NCI-H510A treated with DMSO at 0.1 percent for 48 hours (cell line): Measurements from ENCODE around the gene PLEKHG4B.

Experiments
- DNase-seq: peaks from one replicate; lab custom pipeline; 2025; lab: John Stamatoyannopoulos, UW

PLEKHG4B gene

GRCh38 chr5:188488-189481 lies 96.8 kb downstream of the PLEKHG4B start:
- peak; percentile 99 for DNase-seq

DNA sequence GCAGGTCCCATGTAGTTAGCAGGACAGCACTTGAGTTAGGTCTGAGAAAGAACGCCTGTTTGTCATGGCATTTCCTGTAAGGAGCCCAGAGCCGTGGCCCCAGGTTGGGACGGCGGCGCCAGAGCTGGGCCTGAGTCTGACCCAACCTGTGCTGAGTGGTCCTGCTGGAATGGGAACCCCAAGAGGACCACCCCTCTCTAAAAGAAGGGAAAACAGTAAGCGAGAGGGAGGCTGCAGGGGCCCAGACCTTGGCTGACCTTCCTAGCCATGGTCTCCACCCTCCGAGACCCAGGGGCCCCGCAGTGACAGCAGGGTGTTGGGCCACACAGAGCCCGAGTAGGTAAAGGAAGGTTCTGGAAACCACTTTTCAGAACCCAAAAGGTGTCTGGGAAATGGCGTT lies 97.5 kb downstream of the PLEKHG4B start:
- DNase-seq, result no peak

GRCh38 chr5:189976-190365 lies 98.0 kb downstream of the PLEKHG4B start:
- DNase-seq, result no peak

- no peak for DNase-seq
These were observed 98.5 kb downstream of the PLEKHG4B start for GRCh38 chr5:190366-191035.

DNA sequence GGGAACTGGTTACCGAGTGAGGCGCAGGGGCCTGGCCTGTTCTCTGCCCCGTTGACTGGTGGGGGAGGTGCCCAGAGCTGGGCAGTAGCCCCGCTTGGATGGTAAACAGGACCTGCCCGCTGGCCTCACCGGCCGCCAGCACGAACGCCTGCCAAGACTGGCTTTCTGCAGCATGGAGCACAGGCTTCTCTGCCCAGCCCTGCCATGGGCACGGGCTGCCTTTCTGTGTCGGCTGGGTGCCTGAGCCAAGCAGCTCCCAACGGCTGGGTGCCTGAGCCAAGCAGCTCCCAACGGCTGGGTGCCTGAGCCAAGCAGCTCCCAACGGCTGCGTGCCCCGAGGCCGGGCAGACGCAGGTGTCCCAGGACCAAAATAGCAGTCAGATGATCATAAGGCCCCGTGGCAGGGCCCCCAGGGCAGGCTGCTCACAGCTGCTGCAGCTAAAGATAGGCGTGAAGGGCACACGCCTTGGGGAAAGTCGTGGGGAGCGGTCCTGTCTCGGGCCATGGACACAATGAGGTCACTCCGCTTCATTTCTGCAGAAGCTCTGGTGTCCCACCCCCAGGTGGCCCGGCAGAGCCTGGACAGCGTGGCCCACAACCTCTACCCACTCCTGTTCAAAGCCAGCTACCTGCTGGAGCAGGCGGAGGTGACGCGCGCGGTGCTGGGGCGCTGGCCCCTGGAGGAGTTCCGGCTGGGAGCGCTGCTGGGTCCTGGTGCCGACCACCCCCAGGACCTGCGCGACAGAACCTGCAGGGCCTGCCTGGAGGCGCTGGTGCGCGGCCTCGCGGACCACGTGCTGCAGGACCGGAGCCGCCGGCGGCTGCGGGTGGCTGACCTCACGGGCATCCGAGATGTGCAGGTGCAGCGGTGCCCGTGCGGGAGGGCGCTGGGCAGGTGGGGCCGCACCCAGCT lies 99.3 kb downstream of the PLEKHG4B start, which contains the start of gene LRRC14B:
Gene LRRC14B (plus strand): TSS at position 460 of the 913 bp plus-strand sequence. CDS start 44 bp downstream, at position 504.
- no peak for DNase-seq

DNA sequence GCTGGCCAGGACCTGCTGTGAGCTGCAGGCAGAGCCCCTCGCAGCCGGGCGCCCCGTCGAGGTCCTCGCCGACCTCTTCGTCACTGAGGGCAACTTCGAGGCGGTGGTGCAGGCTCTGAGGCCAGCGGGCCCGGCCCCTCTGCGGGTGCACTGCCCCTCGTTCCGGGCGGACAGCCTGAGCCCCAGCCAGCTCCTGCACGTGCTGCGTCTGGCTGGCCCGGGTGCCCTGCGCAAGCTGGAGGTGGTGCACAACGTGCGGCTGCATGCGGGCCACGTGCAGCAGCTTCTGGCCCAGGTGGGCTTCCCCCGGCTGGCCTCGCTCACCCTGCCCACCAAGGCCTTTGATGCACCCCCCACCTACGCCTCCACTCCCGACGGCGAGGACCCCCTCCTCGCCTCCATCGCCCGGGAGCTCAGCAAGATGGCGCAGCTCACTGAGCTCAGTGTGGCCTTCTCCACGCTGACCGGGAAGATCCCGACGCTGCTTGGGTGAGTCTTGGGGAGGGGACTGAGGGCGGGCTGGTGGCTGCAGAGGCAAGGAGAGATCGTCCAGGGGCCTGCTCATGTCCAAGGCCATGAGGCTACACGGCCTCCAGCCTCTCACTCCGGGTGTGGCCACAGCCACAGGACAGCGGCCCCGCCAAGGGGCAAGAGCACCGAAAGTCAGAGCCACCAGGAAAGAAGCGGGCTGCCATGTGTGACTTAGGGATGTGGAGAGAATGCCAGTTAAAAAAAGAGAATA lies 100.2 kb downstream of the PLEKHG4B start:
- no peak for DNase-seq

GRCh38 chr5:192691-192969 lies 100.7 kb downstream of the PLEKHG4B start:
- no peak for DNase-seq

- DNase-seq, result no peak
These were observed 101.2 kb downstream of the PLEKHG4B start for GRCh38 chr5:192970-193831.

- DNase-seq, result no peak
These were observed 102.1 kb downstream of the PLEKHG4B start for GRCh38 chr5:194102-194501.

- DNase-seq, result no peak
These were observed 102.7 kb downstream of the PLEKHG4B start for GRCh38 chr5:194603-195209.

GRCh38 chr5:195401-196160 lies 103.6 kb downstream of the PLEKHG4B start:
- DNase-seq, result no peak

DNA sequence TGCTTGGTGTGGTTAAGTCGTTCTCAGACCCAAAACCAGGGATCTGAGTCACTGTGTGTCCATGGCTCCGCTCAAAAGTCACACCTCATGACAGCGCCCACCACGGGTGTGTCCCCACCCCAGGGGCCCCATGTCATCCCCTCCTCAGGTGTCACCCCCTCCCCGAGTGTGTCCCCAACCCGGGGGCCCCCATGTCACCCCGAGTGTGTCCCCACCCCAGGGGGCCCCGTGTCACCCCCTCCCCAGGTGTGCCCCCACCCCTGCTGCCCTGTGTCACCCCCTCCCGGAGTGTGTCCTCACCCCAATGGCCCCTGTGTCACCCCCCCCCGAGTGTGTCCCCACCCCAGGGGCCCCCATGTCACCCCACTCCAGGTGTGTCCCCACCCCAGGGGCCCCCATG lies 104.4 kb downstream of the PLEKHG4B start:
- no peak for DNase-seq

DNA sequence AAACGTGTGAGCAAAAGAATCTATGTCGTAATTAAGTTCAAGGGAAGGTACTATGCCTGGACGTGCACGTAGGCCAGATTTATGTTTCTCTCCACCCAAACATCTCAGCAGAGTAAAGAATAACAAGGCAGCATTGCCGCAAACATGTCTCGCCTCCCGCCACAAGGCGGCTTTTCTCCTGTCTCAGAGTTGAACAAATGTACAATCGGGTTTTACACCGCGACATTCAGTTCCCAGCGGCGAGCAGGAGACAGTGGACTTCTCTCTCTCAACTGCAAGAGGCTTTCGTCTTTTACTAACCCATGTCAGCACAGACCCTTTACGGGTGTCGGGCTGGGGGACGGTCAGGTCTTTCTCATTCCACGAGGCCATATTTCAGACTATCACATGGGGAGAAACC lies 105.1 kb downstream of the PLEKHG4B start:
- DNase-seq, result peak; percentile 91

DNA sequence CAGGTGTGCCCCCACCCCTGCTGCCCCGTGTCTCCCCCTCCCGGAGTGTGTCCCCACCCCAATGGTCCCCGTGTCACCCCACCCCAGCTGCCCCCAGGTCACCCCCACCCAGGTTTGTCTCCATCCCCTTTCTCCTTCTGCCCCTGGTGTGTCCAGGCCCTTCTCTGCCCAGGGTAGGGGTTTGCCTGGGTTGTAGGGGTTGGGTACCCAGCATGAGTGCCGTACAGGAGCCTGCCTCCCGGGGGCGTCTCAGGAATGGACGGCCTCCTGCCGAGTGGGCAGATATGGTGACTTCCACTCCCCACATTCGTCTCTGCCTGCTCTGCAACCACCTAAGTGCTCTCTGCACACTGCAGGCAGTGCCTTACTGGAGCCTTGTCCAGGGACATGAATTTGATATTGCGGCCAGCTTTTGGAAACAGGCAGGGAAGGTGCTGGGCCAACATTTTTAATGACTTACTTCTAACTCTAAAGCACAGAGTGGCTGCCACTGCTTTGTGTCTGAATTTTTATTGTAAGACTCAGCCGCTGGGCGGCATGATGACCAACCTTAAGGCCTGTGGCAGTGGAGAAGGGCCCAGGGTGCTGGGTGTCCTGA lies 106.0 kb downstream of the PLEKHG4B start:
- no peak for DNase-seq

- DNase-seq, result no peak
These were observed 106.7 kb downstream of the PLEKHG4B start for GRCh38 chr5:198516-199196.

DNA sequence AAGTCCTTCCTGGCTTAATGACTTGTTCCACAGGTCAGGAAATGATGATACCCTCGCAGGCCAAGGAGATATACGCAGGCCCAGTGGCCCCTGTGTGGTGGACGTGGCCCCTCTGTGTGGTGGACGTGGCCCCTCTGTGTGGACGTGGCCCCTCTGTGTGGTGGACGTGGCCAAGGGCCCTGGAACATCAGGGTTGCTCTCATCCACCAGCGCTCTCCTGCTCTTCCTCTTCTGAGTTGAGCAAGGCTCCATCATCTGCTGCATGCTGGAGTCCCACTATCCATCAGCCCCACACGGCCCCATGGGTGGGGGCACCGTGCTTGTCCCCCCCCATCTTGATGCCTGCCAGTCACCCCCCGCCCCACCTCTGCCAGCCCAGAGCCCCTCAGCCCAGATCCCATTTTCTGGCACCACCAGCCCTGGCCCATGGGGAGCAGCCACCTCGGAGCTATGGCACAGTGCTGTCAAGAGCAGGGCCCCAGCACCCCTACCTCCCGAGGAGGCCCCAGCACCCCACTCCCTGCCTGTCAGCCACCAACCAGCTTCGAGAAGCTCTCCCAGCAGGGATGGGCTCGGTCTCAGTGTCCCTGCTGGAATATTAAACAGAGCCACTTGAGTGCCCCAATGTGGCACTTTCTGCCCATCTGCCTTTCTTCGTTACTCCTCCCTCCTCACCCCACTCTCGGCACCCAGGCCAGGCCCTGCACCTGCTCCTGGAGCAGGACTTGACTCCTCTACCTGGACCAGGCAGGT lies 107.4 kb downstream of the PLEKHG4B start:
- DNase-seq, result no peak

- no peak for DNase-seq
These were observed 108.1 kb downstream of the PLEKHG4B start for GRCh38 chr5:199950-200645.
